ENCODE measurements around the gene ZGLP1.

DNA sequence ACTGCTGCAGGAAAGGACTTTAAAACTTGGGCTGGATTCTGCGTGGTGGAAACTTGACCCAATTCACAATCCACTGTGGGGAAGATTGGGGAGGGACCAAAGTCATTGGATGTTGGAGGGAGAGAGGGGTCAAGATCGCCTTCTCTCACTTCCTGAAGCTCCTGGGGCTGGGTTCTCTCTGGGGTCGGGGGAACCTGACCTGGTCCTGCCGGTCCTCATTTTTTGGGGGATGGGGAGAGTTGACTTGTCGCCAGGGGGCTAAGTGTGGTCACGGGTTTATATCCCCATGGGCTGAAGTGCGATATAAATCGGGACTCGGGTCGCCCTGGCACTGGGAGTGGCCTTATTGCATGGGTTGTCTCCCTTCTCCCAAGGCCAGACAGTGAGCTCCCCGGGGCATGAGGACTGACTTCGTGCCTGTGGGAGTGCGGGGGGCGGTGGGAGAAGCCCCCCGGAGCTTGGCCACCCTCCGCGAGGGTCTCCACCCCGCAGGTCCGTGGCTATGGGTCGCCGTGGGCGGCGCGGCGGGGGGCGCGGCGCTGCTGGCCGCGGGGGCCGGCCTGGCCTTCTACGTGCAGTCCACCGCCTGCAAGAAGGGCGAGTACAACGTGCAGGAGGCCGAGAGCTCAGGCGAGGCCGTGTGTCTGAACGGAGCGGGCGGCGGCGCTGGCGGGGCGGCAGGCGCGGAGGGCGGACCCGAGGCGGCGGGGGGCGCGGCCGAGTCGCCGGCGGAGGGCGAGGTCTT is 13.6 kb downstream of the ZGLP1 start:
- no peak for TF ChIP-seq POLR2A (IDR thresholded peaks at IDR 0.05; ENCODE audit: low read depth)
- TF ChIP-seq, protein P1, sequence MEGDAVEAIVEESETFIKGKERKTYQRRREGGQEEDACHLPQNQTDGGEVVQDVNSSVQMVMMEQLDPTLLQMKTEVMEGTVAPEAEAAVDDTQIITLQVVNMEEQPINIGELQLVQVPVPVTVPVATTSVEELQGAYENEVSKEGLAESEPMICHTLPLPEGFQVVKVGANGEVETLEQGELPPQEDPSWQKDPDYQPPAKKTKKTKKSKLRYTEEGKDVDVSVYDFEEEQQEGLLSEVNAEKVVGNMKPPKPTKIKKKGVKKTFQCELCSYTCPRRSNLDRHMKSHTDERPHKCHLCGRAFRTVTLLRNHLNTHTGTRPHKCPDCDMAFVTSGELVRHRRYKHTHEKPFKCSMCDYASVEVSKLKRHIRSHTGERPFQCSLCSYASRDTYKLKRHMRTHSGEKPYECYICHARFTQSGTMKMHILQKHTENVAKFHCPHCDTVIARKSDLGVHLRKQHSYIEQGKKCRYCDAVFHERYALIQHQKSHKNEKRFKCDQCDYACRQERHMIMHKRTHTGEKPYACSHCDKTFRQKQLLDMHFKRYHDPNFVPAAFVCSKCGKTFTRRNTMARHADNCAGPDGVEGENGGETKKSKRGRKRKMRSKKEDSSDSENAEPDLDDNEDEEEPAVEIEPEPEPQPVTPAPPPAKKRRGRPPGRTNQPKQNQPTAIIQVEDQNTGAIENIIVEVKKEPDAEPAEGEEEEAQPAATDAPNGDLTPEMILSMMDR (IDR thresholded peaks at IDR 0.05) = no peak

Data from esophagus muscularis mucosa (tissue), 3 donors.